ENCODE measurements around the gene APLP2. TPM values are rescaled to one million over a fixed set of nuclear protein-coding genes. Genes with fewer than 3 reads are reported as not detected.

The APLP2 gene
- total and polyA plus RNA-seq, 2 of the 13 experiments (the other 11 are each of a cell fraction or from before 2014, with no cell fraction given), result 315 to 594 TPM

DNA sequence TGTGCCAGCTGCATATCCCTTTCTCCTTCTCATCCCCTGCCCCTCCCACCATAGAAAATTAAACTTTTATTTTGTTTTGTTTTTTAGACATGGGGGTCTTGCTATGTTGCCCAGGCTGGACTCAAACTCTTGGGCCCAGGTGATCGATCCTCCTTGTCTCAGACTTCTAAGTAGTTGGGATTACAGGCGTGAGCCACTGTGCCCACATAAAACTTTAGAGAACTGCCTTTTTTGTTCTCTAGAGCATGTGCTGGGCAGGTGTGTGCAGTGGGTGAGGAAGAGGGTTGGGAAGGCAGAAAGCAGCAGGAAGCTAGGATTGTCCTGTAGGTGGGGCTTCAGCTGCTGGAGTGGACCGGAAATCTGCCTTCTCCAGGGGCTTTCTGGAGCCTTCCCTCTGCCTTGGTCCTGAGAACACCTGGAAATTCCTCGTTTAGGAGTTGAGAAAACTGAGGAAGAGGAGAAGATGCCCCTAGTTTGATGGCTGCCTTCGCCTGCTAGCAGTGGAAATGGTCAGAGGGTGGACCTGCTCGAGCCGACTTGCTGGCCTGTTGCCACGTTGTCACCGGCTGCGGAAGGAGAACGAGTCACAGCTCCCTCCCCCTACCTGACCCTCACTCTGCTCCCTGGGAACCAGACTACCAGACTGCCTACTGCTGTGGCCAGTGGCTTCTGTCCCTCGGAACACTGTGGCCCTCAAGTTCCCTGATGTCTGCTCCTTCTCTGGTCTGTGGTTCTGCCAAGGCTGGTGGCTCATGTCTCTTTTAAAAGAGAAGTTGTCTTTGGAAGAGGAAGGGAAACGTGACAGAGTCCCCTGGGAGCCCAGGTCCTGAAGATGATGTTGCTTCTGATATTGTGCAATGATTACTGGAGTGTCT is 93.9 kb downstream of the APLP2 start (continued):
- TF ChIP-seq, protein P1, sequence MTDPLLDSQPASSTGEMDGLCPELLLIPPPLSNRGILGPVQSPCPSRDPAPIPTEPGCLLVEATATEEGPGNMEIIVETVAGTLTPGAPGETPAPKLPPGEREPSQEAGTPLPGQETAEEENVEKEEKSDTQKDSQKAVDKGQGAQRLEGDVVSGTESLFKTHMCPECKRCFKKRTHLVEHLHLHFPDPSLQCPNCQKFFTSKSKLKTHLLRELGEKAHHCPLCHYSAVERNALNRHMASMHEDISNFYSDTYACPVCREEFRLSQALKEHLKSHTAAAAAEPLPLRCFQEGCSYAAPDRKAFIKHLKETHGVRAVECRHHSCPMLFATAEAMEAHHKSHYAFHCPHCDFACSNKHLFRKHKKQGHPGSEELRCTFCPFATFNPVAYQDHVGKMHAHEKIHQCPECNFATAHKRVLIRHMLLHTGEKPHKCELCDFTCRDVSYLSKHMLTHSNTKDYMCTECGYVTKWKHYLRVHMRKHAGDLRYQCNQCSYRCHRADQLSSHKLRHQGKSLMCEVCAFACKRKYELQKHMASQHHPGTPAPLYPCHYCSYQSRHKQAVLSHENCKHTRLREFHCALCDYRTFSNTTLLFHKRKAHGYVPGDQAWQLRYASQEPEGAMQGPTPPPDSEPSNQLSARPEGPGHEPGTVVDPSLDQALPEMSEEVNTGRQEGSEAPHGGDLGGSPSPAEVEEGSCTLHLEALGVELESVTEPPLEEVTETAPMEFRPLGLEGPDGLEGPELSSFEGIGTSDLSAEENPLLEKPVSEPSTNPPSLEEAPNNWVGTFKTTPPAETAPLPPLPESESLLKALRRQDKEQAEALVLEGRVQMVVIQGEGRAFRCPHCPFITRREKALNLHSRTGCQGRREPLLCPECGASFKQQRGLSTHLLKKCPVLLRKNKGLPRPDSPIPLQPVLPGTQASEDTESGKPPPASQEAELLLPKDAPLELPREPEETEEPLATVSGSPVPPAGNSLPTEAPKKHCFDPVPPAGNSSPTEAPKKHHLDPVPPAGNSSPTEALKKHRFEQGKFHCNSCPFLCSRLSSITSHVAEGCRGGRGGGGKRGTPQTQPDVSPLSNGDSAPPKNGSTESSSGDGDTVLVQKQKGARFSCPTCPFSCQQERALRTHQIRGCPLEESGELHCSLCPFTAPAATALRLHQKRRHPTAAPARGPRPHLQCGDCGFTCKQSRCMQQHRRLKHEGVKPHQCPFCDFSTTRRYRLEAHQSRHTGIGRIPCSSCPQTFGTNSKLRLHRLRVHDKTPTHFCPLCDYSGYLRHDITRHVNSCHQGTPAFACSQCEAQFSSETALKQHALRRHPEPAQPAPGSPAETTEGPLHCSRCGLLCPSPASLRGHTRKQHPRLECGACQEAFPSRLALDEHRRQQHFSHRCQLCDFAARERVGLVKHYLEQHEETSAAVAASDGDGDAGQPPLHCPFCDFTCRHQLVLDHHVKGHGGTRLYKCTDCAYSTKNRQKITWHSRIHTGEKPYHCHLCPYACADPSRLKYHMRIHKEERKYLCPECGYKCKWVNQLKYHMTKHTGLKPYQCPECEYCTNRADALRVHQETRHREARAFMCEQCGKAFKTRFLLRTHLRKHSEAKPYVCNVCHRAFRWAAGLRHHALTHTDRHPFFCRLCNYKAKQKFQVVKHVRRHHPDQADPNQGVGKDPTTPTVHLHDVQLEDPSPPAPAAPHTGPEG (CRISPR knock-in tag; IDR thresholded peaks at IDR 0.05), result no peak; the same call in 1 of the 2 replicates
- TF ChIP-seq U2AF2 (IDR thresholded peaks at IDR 0.05; ENCODE audit: low read depth, low read length) (no peak), ASH2L (IDR thresholded peaks at IDR 0.05; ENCODE audit: insufficient read length, low read depth, low read length) (peak; percentile 50), ZNF614 (CRISPR knock-in tag; IDR thresholded peaks at IDR 0.05; ENCODE audit: borderline replicate concordance) (no peak), SRF (IDR thresholded peaks at IDR 0.05; ENCODE audit: low read depth, low read length) (no peak), ZNF251 (CRISPR knock-in tag; IDR thresholded peaks at IDR 0.05) (no peak), ZNF607 (CRISPR knock-in tag; IDR thresholded peaks at IDR 0.05; ENCODE audit: borderline replicate concordance) (peak; percentile 9; the same call in 1 of the 2 replicates), ZNF570 (CRISPR knock-in tag; IDR thresholded peaks at IDR 0.05; ENCODE audit: borderline replicate concordance) (no peak), ZNF343 (CRISPR knock-in tag; IDR thresholded peaks at IDR 0.05) (no peak)
- TF ChIP-seq, protein P2, sequence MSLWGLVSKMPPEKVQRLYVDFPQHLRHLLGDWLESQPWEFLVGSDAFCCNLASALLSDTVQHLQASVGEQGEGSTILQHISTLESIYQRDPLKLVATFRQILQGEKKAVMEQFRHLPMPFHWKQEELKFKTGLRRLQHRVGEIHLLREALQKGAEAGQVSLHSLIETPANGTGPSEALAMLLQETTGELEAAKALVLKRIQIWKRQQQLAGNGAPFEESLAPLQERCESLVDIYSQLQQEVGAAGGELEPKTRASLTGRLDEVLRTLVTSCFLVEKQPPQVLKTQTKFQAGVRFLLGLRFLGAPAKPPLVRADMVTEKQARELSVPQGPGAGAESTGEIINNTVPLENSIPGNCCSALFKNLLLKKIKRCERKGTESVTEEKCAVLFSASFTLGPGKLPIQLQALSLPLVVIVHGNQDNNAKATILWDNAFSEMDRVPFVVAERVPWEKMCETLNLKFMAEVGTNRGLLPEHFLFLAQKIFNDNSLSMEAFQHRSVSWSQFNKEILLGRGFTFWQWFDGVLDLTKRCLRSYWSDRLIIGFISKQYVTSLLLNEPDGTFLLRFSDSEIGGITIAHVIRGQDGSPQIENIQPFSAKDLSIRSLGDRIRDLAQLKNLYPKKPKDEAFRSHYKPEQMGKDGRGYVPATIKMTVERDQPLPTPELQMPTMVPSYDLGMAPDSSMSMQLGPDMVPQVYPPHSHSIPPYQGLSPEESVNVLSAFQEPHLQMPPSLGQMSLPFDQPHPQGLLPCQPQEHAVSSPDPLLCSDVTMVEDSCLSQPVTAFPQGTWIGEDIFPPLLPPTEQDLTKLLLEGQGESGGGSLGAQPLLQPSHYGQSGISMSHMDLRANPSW (CRISPR knock-in tag; IDR thresholded peaks at IDR 0.05; ENCODE audit: borderline replicate concordance), result no peak
- TF ChIP-seq, protein P3, sequence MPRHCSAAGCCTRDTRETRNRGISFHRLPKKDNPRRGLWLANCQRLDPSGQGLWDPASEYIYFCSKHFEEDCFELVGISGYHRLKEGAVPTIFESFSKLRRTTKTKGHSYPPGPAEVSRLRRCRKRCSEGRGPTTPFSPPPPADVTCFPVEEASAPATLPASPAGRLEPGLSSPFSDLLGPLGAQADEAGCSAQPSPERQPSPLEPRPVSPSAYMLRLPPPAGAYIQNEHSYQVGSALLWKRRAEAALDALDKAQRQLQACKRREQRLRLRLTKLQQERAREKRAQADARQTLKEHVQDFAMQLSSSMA (CRISPR knock-in tag; IDR thresholded peaks at IDR 0.05), result no peak
- TF ChIP-seq, protein P4, sequence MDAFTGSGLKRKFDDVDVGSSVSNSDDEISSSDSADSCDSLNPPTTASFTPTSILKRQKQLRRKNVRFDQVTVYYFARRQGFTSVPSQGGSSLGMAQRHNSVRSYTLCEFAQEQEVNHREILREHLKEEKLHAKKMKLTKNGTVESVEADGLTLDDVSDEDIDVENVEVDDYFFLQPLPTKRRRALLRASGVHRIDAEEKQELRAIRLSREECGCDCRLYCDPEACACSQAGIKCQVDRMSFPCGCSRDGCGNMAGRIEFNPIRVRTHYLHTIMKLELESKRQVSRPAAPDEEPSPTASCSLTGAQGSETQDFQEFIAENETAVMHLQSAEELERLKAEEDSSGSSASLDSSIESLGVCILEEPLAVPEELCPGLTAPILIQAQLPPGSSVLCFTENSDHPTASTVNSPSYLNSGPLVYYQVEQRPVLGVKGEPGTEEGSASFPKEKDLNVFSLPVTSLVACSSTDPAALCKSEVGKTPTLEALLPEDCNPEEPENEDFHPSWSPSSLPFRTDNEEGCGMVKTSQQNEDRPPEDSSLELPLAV (CRISPR knock-in tag; conservative IDR thresholded peaks at IDR 0.05; ENCODE audit: low read depth), result no peak
- TF ChIP-seq, protein P5, sequence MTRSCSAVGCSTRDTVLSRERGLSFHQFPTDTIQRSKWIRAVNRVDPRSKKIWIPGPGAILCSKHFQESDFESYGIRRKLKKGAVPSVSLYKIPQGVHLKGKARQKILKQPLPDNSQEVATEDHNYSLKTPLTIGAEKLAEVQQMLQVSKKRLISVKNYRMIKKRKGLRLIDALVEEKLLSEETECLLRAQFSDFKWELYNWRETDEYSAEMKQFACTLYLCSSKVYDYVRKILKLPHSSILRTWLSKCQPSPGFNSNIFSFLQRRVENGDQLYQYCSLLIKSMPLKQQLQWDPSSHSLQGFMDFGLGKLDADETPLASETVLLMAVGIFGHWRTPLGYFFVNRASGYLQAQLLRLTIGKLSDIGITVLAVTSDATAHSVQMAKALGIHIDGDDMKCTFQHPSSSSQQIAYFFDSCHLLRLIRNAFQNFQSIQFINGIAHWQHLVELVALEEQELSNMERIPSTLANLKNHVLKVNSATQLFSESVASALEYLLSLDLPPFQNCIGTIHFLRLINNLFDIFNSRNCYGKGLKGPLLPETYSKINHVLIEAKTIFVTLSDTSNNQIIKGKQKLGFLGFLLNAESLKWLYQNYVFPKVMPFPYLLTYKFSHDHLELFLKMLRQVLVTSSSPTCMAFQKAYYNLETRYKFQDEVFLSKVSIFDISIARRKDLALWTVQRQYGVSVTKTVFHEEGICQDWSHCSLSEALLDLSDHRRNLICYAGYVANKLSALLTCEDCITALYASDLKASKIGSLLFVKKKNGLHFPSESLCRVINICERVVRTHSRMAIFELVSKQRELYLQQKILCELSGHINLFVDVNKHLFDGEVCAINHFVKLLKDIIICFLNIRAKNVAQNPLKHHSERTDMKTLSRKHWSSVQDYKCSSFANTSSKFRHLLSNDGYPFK (CRISPR knock-in tag; IDR thresholded peaks at IDR 0.05; ENCODE audit: borderline replicate concordance), result peak; percentile 81

Data from HepG2 (cell line).